Lower leg skin (tissue), 3 donors: Measurements from ENCODE around the gene KCNQ1OT1.

Source experiments
- POLR2A ChIP-seq, 2 donors: fragments of 450-650 bp; IDR thresholded peaks; one replicate each; pipeline ENCODE4 v1.6.1; 2016 to 2017; ENCODE audit warnings: antibody characterized with exemption in 2 of 2, mild to moderate bottlenecking in 1 of 2, moderate library complexity in 1 of 2
- TF ChIP-seq, protein P1 (sequence below), 3 donors: fragments of 450-650 bp; IDR thresholded peaks; one replicate each; pipeline ENCODE4 v1.5.1; 2016; ENCODE audit warnings: antibody characterized with exemption in 3 of 3, mild to moderate bottlenecking in 3 of 3, moderate library complexity in 2 of 3

DNA sequence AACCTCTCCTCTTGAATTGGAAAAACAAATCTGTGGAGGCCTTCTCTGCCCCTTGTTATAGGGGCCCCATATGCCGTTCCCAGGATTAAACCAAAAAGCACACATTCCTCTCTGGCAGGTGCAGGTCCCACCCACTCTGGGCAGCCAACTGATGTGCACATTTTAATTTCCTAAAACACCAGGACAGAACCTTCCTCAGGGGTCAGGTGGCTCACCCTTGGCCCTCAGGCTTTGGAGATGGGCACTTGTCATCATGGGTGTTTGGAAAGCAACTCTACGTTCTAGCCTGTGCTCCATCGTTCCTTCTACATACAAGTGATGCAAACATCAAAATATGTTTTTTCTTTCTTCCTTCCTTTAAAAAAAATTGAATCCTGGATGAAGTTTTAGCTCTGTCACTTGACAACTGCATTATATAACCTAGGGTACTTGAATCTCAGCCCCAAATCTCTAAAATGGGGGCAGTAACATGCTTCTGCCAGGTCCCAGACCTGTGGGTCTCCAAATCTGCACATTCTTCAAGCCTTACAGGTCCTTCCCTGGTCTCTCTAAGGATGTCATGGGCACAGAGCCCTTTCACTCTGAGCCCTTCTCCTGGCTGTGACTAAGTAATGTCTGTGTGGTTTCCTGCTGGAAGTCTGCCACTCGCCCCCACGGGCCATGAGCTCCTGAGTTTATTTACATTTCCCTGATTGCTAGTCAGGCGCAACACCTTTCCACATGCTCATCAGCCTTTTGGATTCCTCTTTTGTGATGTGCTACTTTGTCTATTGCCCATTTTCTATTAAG, 43.8 kb downstream of the KCNQ1OT1 start:
- TF ChIP-seq, protein P1, sequence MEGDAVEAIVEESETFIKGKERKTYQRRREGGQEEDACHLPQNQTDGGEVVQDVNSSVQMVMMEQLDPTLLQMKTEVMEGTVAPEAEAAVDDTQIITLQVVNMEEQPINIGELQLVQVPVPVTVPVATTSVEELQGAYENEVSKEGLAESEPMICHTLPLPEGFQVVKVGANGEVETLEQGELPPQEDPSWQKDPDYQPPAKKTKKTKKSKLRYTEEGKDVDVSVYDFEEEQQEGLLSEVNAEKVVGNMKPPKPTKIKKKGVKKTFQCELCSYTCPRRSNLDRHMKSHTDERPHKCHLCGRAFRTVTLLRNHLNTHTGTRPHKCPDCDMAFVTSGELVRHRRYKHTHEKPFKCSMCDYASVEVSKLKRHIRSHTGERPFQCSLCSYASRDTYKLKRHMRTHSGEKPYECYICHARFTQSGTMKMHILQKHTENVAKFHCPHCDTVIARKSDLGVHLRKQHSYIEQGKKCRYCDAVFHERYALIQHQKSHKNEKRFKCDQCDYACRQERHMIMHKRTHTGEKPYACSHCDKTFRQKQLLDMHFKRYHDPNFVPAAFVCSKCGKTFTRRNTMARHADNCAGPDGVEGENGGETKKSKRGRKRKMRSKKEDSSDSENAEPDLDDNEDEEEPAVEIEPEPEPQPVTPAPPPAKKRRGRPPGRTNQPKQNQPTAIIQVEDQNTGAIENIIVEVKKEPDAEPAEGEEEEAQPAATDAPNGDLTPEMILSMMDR (IDR thresholded peaks at IDR 0.05): no peak
- no peak for TF ChIP-seq POLR2A (IDR thresholded peaks at IDR 0.05)
